ENCODE measurements around the gene TSHZ1. TPM values are rescaled to one million over a fixed set of nuclear protein-coding genes. Genes with fewer than 3 reads are reported as not detected.
"Not testable (repeated sequence)": the region's sequence is repeated elsewhere in the genome, so short reads cannot be mapped to it uniquely, and the experiment has no call there.

The TSHZ1 gene
- polyA plus RNA-seq, 1 donor from 2014 or later: 1.1 TPM

- Histone ChIP-seq H2AFZ (ENCODE audit: low read depth, low read length) (no peak overlapping the region), H3K9ac (ENCODE audit: low read length) (no peak overlapping the region), H3K36me3 (ENCODE audit: insufficient read depth, low read length) (no peaks in the 10 kb centered on the region), H3K9me3 (ENCODE audit: low read length) (no peaks in the 10 kb centered on the region), H3F3A (ENCODE audit: insufficient read depth, low read length, poor library complexity, severe bottlenecking) (no peaks in the 10 kb centered on the region), H3K9me2 (ENCODE audit: insufficient read depth, low read length) (no peaks in the 10 kb centered on the region), H3K27me3 (ENCODE audit: insufficient read depth, low read depth, low read length) (no peaks in the 10 kb centered on the region), H3K4me3 (ENCODE audit: low read length) (no peak overlapping the region), H4K20me1 (ENCODE audit: insufficient read depth) (no peaks in the 10 kb centered on the region), H3K27ac (ENCODE audit: low read length) (no peak overlapping the region), H3K79me2 (replicated peaks; ENCODE audit: insufficient read depth, low read length) (no peaks in the 10 kb centered on the region), H3K4me2 (ENCODE audit: low read length) (no peak overlapping the region)
- no peak for TF ChIP-seq MXI1 (conservative IDR thresholded peaks at IDR 0.05; ENCODE audit: poor library complexity, severe bottlenecking)
- no peak for TF ChIP-seq SMC3 (conservative IDR thresholded peaks at IDR 0.05; ENCODE audit: poor library complexity)
- TF ChIP-seq REST (IDR thresholded peaks at IDR 0.05; ENCODE audit: borderline replicate concordance): no peak
- no peak for TF ChIP-seq TAF1 (IDR thresholded peaks at IDR 0.05; ENCODE audit: low read depth)
- no peak for TF ChIP-seq POLR2AphosphoS5 (IDR thresholded peaks at IDR 0.05)
- no peak for TF ChIP-seq EZH2 (IDR thresholded peaks at IDR 0.05; ENCODE audit: borderline replicate concordance, insufficient read depth, low read length, poor library complexity, severe bottlenecking)
Observed at GRCh38 chr18:75323821-75324585, 113.4 kb downstream of the TSHZ1 start.

- H3K27me3 ChIP-seq (ENCODE audit: insufficient read depth, low read depth, low read length): no peaks in the 10 kb centered on the region
- no peak overlapping the region for H2AFZ ChIP-seq (ENCODE audit: low read depth, low read length)
- no peaks in the 10 kb centered on the region for H4K20me1 ChIP-seq (ENCODE audit: insufficient read depth)
- no peaks in the 10 kb centered on the region for H3K36me3 ChIP-seq (ENCODE audit: insufficient read depth, low read length)
- TF ChIP-seq MXI1 (conservative IDR thresholded peaks at IDR 0.05; ENCODE audit: poor library complexity, severe bottlenecking) (no peak), SMC3 (conservative IDR thresholded peaks at IDR 0.05; ENCODE audit: poor library complexity) (no peak), EP300 (conservative IDR thresholded peaks at IDR 0.05; ENCODE audit: poor library complexity, severe bottlenecking) (no peak)
- H3K4me3 ChIP-seq (ENCODE audit: low read length): no peak overlapping the region
- H3K9ac ChIP-seq (ENCODE audit: low read length): no peak overlapping the region
- H3K9me2 ChIP-seq (ENCODE audit: insufficient read depth, low read length): no peaks in the 10 kb centered on the region
- no peaks in the 10 kb centered on the region for H3K79me2 ChIP-seq (replicated peaks; ENCODE audit: insufficient read depth, low read length)
- H3K4me2 ChIP-seq (ENCODE audit: low read length): no peak overlapping the region
- no peaks in the 10 kb centered on the region for H3F3A ChIP-seq (ENCODE audit: insufficient read depth, low read length, poor library complexity, severe bottlenecking)
- H3K9me3 ChIP-seq (ENCODE audit: low read length): no peaks in the 10 kb centered on the region
- H3K27ac ChIP-seq (ENCODE audit: low read length): no peak overlapping the region
Observed at GRCh38 chr18:75324686-75325257, 114.2 kb downstream of the TSHZ1 start.

- H3K4me2 ChIP-seq (ENCODE audit: low read length); H3K4me3 ChIP-seq (ENCODE audit: low read length); H3K9me3 ChIP-seq (ENCODE audit: low read length); H3K79me2 ChIP-seq (replicated peaks; ENCODE audit: insufficient read depth, low read length); H3K9me2 ChIP-seq (ENCODE audit: insufficient read depth, low read length); H4K20me1 ChIP-seq (ENCODE audit: insufficient read depth); H3K27me3 ChIP-seq (ENCODE audit: insufficient read depth, low read depth, low read length); H3K36me3 ChIP-seq (ENCODE audit: insufficient read depth, low read length); H3K9ac ChIP-seq (ENCODE audit: low read length); H2AFZ ChIP-seq (ENCODE audit: low read depth, low read length); H3F3A ChIP-seq (ENCODE audit: insufficient read depth, low read length, poor library complexity, severe bottlenecking); H3K27ac ChIP-seq (ENCODE audit: low read length): not testable (repeated sequence)
Observed at GRCh38 chr18:75329753-75330152, 119.2 kb downstream of the TSHZ1 start.

Data from neural cell (in vitro differentiated cells).